OCI-LY7 (cell line): Measurements from ENCODE around the gene SGPL1.

Experiments used
- CTCF ChIP-seq: fragments of 200-600 bp; sonication (generic); conservative IDR thresholded peaks from 2 replicates; pipeline ENCODE4 v1.5.1; 2014; ENCODE audit warnings: mild to moderate bottlenecking, antibody characterized with exemption, low read length, moderate library complexity, mixed read lengths
- EZH2phosphoT487 ChIP-seq: fragments of 200-600 bp; sonication (generic); IDR thresholded peaks from 2 replicates; pipeline ENCODE4 v1.6.1; 2018; ENCODE audit warnings: low read depth, borderline replicate concordance, mild to moderate bottlenecking, mixed run types, antibody characterized with exemption, low read length, moderate library complexity, mixed read lengths

GRCh38 chr10:70913191-70913892 lies 97.6 kb downstream of the SGPL1 start:
- TF ChIP-seq CTCF (no peak), EZH2phosphoT487 (no peak)
